ENCODE results near the gene ZEB2.
A peak's percentile ranks its signal among the peaks of the same experiment; 100 is the strongest.

The ZEB2 gene

DNA sequence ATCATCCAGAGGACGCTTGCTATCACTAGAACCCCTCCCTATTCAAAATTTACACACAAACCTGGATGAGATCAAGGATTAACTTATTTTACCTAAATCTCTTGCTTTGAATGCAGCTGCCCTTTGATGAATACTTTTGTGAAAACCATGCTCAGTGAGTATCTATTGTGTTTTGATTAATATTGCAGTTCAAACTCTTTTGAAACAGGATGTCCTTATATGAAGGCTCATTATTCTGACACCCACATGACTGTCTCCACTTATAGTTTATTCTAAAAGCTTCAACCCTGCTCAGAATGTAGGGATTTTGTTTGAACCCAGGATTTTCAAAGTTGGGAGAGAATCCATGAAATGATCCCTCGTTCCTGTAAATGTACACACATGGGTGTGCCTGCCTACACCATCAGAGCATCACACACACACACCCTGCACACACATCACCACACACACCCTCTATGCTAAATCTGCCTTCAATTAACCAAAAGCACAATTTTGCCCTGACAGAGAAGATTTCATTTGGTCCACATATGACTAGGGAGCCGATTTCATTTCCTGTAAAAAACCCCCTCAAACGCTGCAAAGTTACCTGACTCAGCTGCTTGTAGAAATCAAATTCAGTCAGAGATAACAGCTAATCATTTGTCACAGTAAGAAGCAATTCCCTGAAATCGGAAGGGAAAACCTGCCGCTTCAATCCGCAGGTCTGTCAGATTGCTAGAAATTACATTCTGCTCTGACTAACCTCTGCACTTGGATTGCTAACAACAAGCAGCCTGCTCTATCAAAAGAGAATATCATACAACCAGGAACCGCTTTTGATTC lies 65.2 kb downstream of the ZEB2 start:
- Histone ChIP-seq H3K27me3 (ENCODE audit: control insufficient read depth, low read length) (no peaks in the 10 kb centered on the region), H3K9me2 (replicated peaks; ENCODE audit: control insufficient read depth, low read length) (no peaks in the 10 kb centered on the region), H3F3A (ENCODE audit: control insufficient read depth, insufficient read depth) (no peaks in the 10 kb centered on the region), H3K9me3 (ENCODE audit: control insufficient read depth, insufficient read depth, low read length) (no peaks in the 10 kb centered on the region), H3K4me1 (ENCODE audit: control insufficient read depth, low read length) (peaks cover 31% of the 10 kb centered on the region), H3K4me2 (ENCODE audit: low read length) (peak overlapping the region; percentile 47), H3K4me3 (ENCODE audit: low read length) (0 out of 2 replicates have a peak overlapping the region, but pooled peaks have one; percentile 13), H3K27ac (ENCODE audit: low read depth, low read length) (no peak overlapping the region), H3K79me2 (ENCODE audit: control insufficient read depth, low read length) (no peaks in the 10 kb centered on the region), H3K36me3 (ENCODE audit: control insufficient read depth, low read length) (no peaks in the 10 kb centered on the region), H4K20me1 (ENCODE audit: control insufficient read depth, insufficient read depth, low read depth, low read length) (no peaks in the 10 kb centered on the region)
- no peak for TF ChIP-seq EZH2phosphoT487 (IDR thresholded peaks at IDR 0.05; ENCODE audit: borderline replicate concordance, low read length)
- TF ChIP-seq, protein P1, sequence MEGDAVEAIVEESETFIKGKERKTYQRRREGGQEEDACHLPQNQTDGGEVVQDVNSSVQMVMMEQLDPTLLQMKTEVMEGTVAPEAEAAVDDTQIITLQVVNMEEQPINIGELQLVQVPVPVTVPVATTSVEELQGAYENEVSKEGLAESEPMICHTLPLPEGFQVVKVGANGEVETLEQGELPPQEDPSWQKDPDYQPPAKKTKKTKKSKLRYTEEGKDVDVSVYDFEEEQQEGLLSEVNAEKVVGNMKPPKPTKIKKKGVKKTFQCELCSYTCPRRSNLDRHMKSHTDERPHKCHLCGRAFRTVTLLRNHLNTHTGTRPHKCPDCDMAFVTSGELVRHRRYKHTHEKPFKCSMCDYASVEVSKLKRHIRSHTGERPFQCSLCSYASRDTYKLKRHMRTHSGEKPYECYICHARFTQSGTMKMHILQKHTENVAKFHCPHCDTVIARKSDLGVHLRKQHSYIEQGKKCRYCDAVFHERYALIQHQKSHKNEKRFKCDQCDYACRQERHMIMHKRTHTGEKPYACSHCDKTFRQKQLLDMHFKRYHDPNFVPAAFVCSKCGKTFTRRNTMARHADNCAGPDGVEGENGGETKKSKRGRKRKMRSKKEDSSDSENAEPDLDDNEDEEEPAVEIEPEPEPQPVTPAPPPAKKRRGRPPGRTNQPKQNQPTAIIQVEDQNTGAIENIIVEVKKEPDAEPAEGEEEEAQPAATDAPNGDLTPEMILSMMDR (IDR thresholded peaks at IDR 0.05; ENCODE audit: low read depth, low read length, poor library complexity, severe bottlenecking), result no peak

DNA sequence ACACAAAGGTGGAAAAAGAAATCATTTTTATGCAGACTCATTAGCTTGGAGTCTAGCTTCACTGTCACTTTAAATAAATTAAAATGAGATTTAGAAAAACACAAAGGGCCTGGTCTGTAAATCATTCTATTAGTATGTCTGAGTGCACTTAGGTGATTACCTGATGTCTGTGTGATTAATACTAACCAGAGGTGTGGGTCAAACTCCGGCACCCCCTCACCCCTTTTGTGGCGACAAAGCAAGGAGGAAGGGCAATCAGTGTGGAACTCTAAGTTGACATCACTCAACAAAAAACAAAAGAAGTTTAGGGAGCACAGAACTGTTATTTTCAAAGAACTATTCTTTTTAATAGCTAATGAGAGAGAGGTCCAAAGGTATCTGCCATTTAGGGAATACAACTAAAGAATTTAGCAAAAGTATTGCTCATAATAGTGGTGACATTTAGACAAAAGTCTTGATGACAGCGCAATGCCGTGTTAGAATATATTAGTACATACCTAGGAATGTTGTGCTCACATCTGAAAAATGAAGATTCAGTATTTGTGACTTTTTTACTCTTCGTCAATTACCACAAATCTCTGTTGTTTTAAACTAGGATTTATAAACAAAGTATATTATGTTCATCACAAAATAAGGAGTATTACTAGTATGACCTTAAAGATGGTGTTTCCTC lies 66.3 kb downstream of the ZEB2 start:
- no peaks in the 10 kb centered on the region for H3K27me3 ChIP-seq (ENCODE audit: control insufficient read depth, low read length)
- no peak overlapping the region for H3K27ac ChIP-seq (ENCODE audit: low read depth, low read length)
- H3K79me2 ChIP-seq (ENCODE audit: control insufficient read depth, low read length), result no peaks in the 10 kb centered on the region
- H3K36me3 ChIP-seq (ENCODE audit: control insufficient read depth, low read length), result no peaks in the 10 kb centered on the region
- H4K20me1 ChIP-seq (ENCODE audit: control insufficient read depth, insufficient read depth, low read depth, low read length), result no peaks in the 10 kb centered on the region
- H3K4me2 ChIP-seq (ENCODE audit: low read length), result no peak overlapping the region
- peaks cover 31% of the 10 kb centered on the region for H3K4me1 ChIP-seq (ENCODE audit: control insufficient read depth, low read length)
- no peaks in the 10 kb centered on the region for H3K9me3 ChIP-seq (ENCODE audit: control insufficient read depth, insufficient read depth, low read length)
- TF ChIP-seq, protein P1 (IDR thresholded peaks at IDR 0.05; ENCODE audit: low read depth, low read length, poor library complexity, severe bottlenecking), result no peak
- no peak for TF ChIP-seq EZH2phosphoT487 (IDR thresholded peaks at IDR 0.05; ENCODE audit: borderline replicate concordance, low read length)
- H3K9me2 ChIP-seq (replicated peaks; ENCODE audit: control insufficient read depth, low read length), result no peaks in the 10 kb centered on the region
- H3K4me3 ChIP-seq (ENCODE audit: low read length), result no peak overlapping the region
- no peaks in the 10 kb centered on the region for H3F3A ChIP-seq (ENCODE audit: control insufficient read depth, insufficient read depth)

DNA sequence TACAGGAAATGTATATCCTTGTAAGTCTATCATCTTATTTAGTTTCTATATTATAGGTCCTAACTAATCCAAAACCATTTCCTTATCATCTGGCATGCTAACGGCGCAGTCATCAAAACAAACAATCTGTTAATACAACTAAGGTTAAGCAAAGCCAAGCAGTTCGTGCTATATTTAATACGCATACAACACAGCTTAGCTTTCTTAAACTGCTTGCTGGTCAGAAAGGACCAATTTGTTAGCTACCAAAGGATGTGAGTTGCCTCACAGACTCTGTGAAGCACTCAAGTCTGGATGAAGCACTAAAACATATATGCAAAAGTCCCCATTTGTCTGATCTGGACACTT lies 67.0 kb downstream of the ZEB2 start:
- H3K36me3 ChIP-seq (ENCODE audit: control insufficient read depth, low read length), result no peaks in the 10 kb centered on the region
- no peak overlapping the region for H3K4me2 ChIP-seq (ENCODE audit: low read length)
- H3F3A ChIP-seq (ENCODE audit: control insufficient read depth, insufficient read depth), result no peaks in the 10 kb centered on the region
- no peaks in the 10 kb centered on the region for H4K20me1 ChIP-seq (ENCODE audit: control insufficient read depth, insufficient read depth, low read depth, low read length)
- TF ChIP-seq EZH2phosphoT487 (IDR thresholded peaks at IDR 0.05; ENCODE audit: borderline replicate concordance, low read length), result no peak
- TF ChIP-seq, protein P1 (IDR thresholded peaks at IDR 0.05; ENCODE audit: low read depth, low read length, poor library complexity, severe bottlenecking), result no peak
- H3K9me3 ChIP-seq (ENCODE audit: control insufficient read depth, insufficient read depth, low read length), result no peaks in the 10 kb centered on the region
- H3K4me3 ChIP-seq (ENCODE audit: low read length), result peak overlapping the region; percentile 6; the same call in 1 of the 2 replicates
- no peaks in the 10 kb centered on the region for H3K9me2 ChIP-seq (replicated peaks; ENCODE audit: control insufficient read depth, low read length)
- H3K27me3 ChIP-seq (ENCODE audit: control insufficient read depth, low read length), result no peaks in the 10 kb centered on the region
- no peaks in the 10 kb centered on the region for H3K79me2 ChIP-seq (ENCODE audit: control insufficient read depth, low read length)
- H3K4me1 ChIP-seq (ENCODE audit: control insufficient read depth, low read length), result peaks cover 31% of the 10 kb centered on the region
- no peak overlapping the region for H3K27ac ChIP-seq (ENCODE audit: low read depth, low read length)
